HEK293 (cell line): ENCODE data around the gene C1orf52.

Experiments used
- CTCF ChIA-PET: fragments of 350-600 bp; formaldehyde crosslinking; extraction: SDS; loops from one replicate; lab custom pipeline; 2021; ENCODE audit warnings: antibody characterized with exemption; lab: Yijun Ruan, JAX
- POLR2A ChIA-PET: fragments of 300-600 bp; formaldehyde crosslinking; extraction: SDS; loops from one replicate; lab custom pipeline; 2020; ENCODE audit warnings: antibody characterized with exemption, inconsistent platforms; lab: Yijun Ruan, JAX
- H3K27ac ChIP-seq: fragments of 200-500 bp; sonication (Bioruptor generic); 2 replicates; pipeline ENCODE4 v1.5.1; 2014; ENCODE audit warnings: low read depth, low read length, control low read depth, inconsistent platforms; ENCODE audit errors: extremely low read depth
- H3K36me3 ChIP-seq, 2 experiments: fragments of 200-500 bp in 1 of 2; sonication (Bioruptor generic) in 1 of 2; 1 replicate in 1 of 2; 2 replicates in 1 of 2; pipeline ENCODE4 v1.5.1; 2014 to 2017; ENCODE audit warnings: inconsistent platforms in 2 of 2, low read length in 2 of 2; ENCODE audit not compliant: control insufficient read depth in 2 of 2, insufficient read depth in 1 of 2
- H3K4me1 ChIP-seq: fragments of 200-500 bp; sonication (Bioruptor generic); 2 replicates; pipeline ENCODE4 v1.5.1; 2014; ENCODE audit warnings: mild to moderate bottlenecking, low read length, inconsistent platforms; ENCODE audit not compliant: control insufficient read depth, insufficient read depth
- H3K4me3 ChIP-seq: 2 replicates; pipeline ENCODE4 v1.5.1; 2011; ENCODE audit warnings: low read depth, mild to moderate bottlenecking, control low read depth, low read length, moderate library complexity
- H3K9me3 ChIP-seq: fragments of 200-500 bp; sonication (Bioruptor generic); 2 replicates; pipeline ENCODE4 v1.5.1; 2014; ENCODE audit warnings: low read depth, low read length, inconsistent platforms; ENCODE audit not compliant: control insufficient read depth, insufficient read depth
- FEZF1 ChIP-seq: fragments of 450-650 bp; formaldehyde crosslinking; IDR thresholded peaks from 2 replicates; pipeline ENCODE4 v1.5.1; 2016; ENCODE audit warnings: missing biosample characterization, missing genetic modification characterization
- GLIS2 ChIP-seq: fragments of 450-650 bp; formaldehyde crosslinking; IDR thresholded peaks from 2 replicates; pipeline ENCODE4 v1.5.1; 2016; ENCODE audit warnings: missing biosample characterization, missing genetic modification characterization
- KLF1 ChIP-seq: fragments of 450-650 bp; formaldehyde crosslinking; IDR thresholded peaks from 2 replicates; pipeline ENCODE4 v1.5.1; 2016; ENCODE audit warnings: missing biosample characterization, missing genetic modification characterization
- KLF10 ChIP-seq: fragments of 450-650 bp; IDR thresholded peaks from 2 replicates; pipeline ENCODE4 v1.5.1; 2018; ENCODE audit warnings: missing biosample characterization, mild to moderate bottlenecking, missing genetic modification characterization
- OVOL3 ChIP-seq: fragments of 450-650 bp; formaldehyde crosslinking; IDR thresholded peaks from 2 replicates; pipeline ENCODE4 v1.5.1; 2016; ENCODE audit warnings: missing biosample characterization, missing genetic modification characterization
- TRIM28 ChIP-seq: IDR thresholded peaks from 2 replicates; pipeline ENCODE4 v1.6.1; 2011; ENCODE audit warnings: low read length, control low read depth, borderline replicate concordance
- ZFP69B ChIP-seq: fragments of 450-650 bp; formaldehyde crosslinking; IDR thresholded peaks from 2 replicates; pipeline ENCODE4 v1.5.1; 2016; ENCODE audit warnings: missing biosample characterization, missing genetic modification characterization
- ZNF184 ChIP-seq: fragments of 450-650 bp; IDR thresholded peaks from 2 replicates; pipeline ENCODE4 v1.5.1; 2018; ENCODE audit warnings: missing biosample characterization, mild to moderate bottlenecking, missing genetic modification characterization
- ZNF24 ChIP-seq: fragments of 450-650 bp; formaldehyde crosslinking; IDR thresholded peaks from 2 replicates; pipeline ENCODE4 v1.5.1; 2016; ENCODE audit warnings: missing biosample characterization, missing genetic modification characterization
- ZNF350 ChIP-seq: fragments of 450-650 bp; formaldehyde crosslinking; IDR thresholded peaks from 2 replicates; pipeline ENCODE4 v1.5.0; 2017; ENCODE audit warnings: missing biosample characterization, mild to moderate bottlenecking, missing genetic modification characterization
- ZNF394 ChIP-seq: fragments of 450-650 bp; formaldehyde crosslinking; IDR thresholded peaks from 2 replicates; pipeline ENCODE4 v1.5.1; 2016; ENCODE audit warnings: missing biosample characterization, missing genetic modification characterization, mild to moderate bottlenecking, moderate library complexity, borderline replicate concordance
- ZNF473 ChIP-seq: fragments of 450-650 bp; formaldehyde crosslinking; IDR thresholded peaks from 2 replicates; pipeline ENCODE4 v1.5.1; 2017; ENCODE audit warnings: missing biosample characterization, missing genetic modification characterization
- ZNF514 ChIP-seq: fragments of 450-650 bp; formaldehyde crosslinking; IDR thresholded peaks from 2 replicates; pipeline ENCODE4 v1.5.1; 2016; ENCODE audit warnings: missing biosample characterization, missing genetic modification characterization
- ZNF658 ChIP-seq: fragments of 450-650 bp; formaldehyde crosslinking; IDR thresholded peaks from 2 replicates; pipeline ENCODE4; 2016; ENCODE audit warnings: missing biosample characterization, missing genetic modification characterization
- TF ChIP-seq, protein P1 (sequence below): fragments of 450-650 bp; formaldehyde crosslinking; IDR thresholded peaks from 2 replicates; pipeline ENCODE4 v1.5.1; 2016; ENCODE audit warnings: missing biosample characterization, missing genetic modification characterization, borderline replicate concordance
- TF ChIP-seq, protein P2 (sequence below): fragments of 450-650 bp; formaldehyde crosslinking; IDR thresholded peaks from 2 replicates; pipeline ENCODE4 v1.5.1; 2016; ENCODE audit warnings: missing biosample characterization, missing genetic modification characterization
- TF ChIP-seq, protein P3 (sequence below): fragments of 450-650 bp; formaldehyde crosslinking; IDR thresholded peaks from 2 replicates; pipeline ENCODE4 v1.5.1; 2016; ENCODE audit warnings: missing biosample characterization, missing genetic modification characterization

The C1orf52 gene

DNA sequence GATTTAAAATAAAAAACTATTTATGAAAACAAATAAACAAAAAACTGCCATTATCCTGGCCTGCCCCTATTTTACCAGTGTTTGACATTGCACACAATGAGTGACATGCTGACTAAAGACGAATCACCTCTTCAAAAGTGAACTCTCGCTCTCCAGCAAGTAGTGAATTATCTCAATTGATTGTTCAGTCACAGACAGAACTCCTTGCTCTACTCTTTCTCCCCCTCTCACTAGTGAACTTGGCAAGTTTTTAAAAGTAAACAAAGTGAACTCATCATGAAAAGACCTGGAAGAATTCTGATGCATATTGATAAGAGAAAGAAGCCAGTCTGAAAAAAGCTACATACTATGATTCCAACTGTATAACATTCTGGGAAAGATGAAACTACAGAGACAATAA, 4.7 kb upstream of the C1orf52 start (continued):
- TF ChIP-seq, protein P1, sequence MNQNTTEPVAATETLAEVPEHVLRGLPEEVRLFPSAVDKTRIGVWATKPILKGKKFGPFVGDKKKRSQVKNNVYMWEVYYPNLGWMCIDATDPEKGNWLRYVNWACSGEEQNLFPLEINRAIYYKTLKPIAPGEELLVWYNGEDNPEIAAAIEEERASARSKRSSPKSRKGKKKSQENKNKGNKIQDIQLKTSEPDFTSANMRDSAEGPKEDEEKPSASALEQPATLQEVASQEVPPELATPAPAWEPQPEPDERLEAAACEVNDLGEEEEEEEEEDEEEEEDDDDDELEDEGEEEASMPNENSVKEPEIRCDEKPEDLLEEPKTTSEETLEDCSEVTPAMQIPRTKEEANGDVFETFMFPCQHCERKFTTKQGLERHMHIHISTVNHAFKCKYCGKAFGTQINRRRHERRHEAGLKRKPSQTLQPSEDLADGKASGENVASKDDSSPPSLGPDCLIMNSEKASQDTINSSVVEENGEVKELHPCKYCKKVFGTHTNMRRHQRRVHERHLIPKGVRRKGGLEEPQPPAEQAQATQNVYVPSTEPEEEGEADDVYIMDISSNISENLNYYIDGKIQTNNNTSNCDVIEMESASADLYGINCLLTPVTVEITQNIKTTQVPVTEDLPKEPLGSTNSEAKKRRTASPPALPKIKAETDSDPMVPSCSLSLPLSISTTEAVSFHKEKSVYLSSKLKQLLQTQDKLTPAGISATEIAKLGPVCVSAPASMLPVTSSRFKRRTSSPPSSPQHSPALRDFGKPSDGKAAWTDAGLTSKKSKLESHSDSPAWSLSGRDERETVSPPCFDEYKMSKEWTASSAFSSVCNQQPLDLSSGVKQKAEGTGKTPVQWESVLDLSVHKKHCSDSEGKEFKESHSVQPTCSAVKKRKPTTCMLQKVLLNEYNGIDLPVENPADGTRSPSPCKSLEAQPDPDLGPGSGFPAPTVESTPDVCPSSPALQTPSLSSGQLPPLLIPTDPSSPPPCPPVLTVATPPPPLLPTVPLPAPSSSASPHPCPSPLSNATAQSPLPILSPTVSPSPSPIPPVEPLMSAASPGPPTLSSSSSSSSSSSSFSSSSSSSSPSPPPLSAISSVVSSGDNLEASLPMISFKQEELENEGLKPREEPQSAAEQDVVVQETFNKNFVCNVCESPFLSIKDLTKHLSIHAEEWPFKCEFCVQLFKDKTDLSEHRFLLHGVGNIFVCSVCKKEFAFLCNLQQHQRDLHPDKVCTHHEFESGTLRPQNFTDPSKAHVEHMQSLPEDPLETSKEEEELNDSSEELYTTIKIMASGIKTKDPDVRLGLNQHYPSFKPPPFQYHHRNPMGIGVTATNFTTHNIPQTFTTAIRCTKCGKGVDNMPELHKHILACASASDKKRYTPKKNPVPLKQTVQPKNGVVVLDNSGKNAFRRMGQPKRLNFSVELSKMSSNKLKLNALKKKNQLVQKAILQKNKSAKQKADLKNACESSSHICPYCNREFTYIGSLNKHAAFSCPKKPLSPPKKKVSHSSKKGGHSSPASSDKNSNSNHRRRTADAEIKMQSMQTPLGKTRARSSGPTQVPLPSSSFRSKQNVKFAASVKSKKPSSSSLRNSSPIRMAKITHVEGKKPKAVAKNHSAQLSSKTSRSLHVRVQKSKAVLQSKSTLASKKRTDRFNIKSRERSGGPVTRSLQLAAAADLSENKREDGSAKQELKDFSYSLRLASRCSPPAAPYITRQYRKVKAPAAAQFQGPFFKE (tag by site-specific recombination): no peak

DNA sequence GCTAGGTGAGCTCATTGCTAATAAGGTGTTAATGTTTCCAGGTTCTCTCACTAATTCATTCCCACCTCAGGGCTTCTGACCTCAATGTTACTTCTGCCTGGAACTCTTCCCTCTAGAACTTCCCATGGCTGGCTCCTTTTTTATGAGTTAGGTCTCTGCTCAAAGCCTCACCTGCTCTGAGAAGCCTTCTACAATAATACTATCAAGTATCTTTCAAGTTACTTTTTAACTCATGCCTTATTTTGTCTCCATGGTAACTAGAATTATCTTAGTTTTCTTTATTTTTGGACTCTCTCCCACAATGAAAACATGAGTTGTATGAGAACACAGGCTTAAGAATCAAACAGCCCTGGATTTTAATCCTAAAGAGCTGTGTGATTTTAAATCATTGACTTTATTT, 3.5 kb upstream of the C1orf52 start:
- H3K36me3 ChIP-seq: peaks cover 36 to 40% of the 10 kb centered on the region in 2 experiments
- TF ChIP-seq FEZF1 (tag by site-specific recombination) (no peak), KLF1 (tag by site-specific recombination) (no peak), OVOL3 (tag by site-specific recombination) (no peak), ZNF394 (no peak), ZNF658 (no peak), KLF10 (tag by site-specific recombination) (no peak), ZFP69B (tag by site-specific recombination) (no peak), ZNF24 (tag by site-specific recombination) (no peak), GLIS2 (tag by site-specific recombination) (no peak), TRIM28 (no peak), ZNF184 (tag by site-specific recombination) (no peak), ZNF350 (tag by site-specific recombination) (no peak), ZNF514 (tag by site-specific recombination) (no peak), ZNF473 (tag by site-specific recombination) (no peak)
- TF ChIP-seq, protein P2, sequence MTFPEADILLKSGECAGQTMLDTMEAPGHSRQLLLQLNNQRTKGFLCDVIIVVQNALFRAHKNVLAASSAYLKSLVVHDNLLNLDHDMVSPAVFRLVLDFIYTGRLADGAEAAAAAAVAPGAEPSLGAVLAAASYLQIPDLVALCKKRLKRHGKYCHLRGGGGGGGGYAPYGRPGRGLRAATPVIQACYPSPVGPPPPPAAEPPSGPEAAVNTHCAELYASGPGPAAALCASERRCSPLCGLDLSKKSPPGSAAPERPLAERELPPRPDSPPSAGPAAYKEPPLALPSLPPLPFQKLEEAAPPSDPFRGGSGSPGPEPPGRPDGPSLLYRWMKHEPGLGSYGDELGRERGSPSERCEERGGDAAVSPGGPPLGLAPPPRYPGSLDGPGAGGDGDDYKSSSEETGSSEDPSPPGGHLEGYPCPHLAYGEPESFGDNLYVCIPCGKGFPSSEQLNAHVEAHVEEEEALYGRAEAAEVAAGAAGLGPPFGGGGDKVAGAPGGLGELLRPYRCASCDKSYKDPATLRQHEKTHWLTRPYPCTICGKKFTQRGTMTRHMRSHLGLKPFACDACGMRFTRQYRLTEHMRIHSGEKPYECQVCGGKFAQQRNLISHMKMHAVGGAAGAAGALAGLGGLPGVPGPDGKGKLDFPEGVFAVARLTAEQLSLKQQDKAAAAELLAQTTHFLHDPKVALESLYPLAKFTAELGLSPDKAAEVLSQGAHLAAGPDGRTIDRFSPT (tag by site-specific recombination): no peak
- TF ChIP-seq, protein P3, sequence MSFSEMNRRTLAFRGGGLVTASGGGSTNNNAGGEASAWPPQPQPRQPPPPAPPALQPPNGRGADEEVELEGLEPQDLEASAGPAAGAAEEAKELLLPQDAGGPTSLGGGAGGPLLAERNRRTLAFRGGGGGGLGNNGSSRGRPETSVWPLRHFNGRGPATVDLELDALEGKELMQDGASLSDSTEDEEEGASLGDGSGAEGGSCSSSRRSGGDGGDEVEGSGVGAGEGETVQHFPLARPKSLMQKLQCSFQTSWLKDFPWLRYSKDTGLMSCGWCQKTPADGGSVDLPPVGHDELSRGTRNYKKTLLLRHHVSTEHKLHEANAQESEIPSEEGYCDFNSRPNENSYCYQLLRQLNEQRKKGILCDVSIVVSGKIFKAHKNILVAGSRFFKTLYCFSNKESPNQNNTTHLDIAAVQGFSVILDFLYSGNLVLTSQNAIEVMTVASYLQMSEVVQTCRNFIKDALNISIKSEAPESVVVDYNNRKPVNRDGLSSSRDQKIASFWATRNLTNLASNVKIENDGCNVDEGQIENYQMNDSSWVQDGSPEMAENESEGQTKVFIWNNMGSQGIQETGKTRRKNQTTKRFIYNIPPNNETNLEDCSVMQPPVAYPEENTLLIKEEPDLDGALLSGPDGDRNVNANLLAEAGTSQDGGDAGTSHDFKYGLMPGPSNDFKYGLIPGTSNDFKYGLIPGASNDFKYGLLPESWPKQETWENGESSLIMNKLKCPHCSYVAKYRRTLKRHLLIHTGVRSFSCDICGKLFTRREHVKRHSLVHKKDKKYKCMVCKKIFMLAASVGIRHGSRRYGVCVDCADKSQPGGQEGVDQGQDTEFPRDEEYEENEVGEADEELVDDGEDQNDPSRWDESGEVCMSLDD (tag by site-specific recombination): no peak
- POLR2A ChIA-PET: interaction anchor here (0.6 to 1.2 kb wide), 2 partner anchors 13 to 649 kb away, joined by 3 read pairs; partner anchors contain the start of gene BCL10
- CTCF ChIA-PET: interaction anchor here (0.6 to 1.0 kb wide), 2 partner anchors 318 to 1133 kb away, joined by 3 read pairs; no protein-coding TSS in a partner anchor
- no peak overlapping the region for H3K27ac ChIP-seq
- H3K4me3 ChIP-seq: no peak overlapping the region
- H3K4me1 ChIP-seq: 0 out of 2 replicates have a peak, but pooled peaks cover 2% of the 10 kb centered on the region
- H3K9me3 ChIP-seq: no peaks in the 10 kb centered on the region
